Uterus (tissue), 2 donors: ENCODE measurements around the gene ABCC3.

ENCODE experiments used
- POLR2A ChIP-seq, 2 donors: fragments of 450-650 bp; IDR thresholded peaks; one replicate each; pipeline ENCODE4 v1.6.1; 2016; ENCODE audit warnings: antibody characterized with exemption in 2 of 2, mild to moderate bottlenecking in 1 of 2, moderate library complexity in 1 of 2
- TF ChIP-seq, protein P1 (sequence below), 4 experiments: fragments of 200-600 bp in 2 of 4; fragments of 450-650 bp in 2 of 4; sonication (generic) in 2 of 4; IDR thresholded peaks; one replicate each; pipeline ENCODE4 v1.5.1; 2016 to 2019; ENCODE audit warnings: antibody characterized with exemption in 4 of 4, mild to moderate bottlenecking in 2 of 4, moderate library complexity in 1 of 4

GRCh38 chr17:50680126-50680525 lies 45.4 kb downstream of the ABCC3 start:
- no peak for TF ChIP-seq POLR2A (IDR thresholded peaks at IDR 0.05)
- TF ChIP-seq, protein P1, sequence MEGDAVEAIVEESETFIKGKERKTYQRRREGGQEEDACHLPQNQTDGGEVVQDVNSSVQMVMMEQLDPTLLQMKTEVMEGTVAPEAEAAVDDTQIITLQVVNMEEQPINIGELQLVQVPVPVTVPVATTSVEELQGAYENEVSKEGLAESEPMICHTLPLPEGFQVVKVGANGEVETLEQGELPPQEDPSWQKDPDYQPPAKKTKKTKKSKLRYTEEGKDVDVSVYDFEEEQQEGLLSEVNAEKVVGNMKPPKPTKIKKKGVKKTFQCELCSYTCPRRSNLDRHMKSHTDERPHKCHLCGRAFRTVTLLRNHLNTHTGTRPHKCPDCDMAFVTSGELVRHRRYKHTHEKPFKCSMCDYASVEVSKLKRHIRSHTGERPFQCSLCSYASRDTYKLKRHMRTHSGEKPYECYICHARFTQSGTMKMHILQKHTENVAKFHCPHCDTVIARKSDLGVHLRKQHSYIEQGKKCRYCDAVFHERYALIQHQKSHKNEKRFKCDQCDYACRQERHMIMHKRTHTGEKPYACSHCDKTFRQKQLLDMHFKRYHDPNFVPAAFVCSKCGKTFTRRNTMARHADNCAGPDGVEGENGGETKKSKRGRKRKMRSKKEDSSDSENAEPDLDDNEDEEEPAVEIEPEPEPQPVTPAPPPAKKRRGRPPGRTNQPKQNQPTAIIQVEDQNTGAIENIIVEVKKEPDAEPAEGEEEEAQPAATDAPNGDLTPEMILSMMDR (IDR thresholded peaks at IDR 0.05): no peak
